CD4-positive, alpha-beta T cell treated with Interleukin-6 for 4 hours (primary cell): Measurements from ENCODE around the gene OR8J3.
"Not testable (repeated sequence)": the region's sequence is repeated elsewhere in the genome, so short reads cannot be mapped to it uniquely, and the experiment has no call there.

ENCODE experiments used
- DNase-seq: peaks from one replicate; pipeline ENCODE4 v3.0.0-alpha.2; 2020; ENCODE audit warnings: mixed read lengths

Gene OR8J3, protein sequence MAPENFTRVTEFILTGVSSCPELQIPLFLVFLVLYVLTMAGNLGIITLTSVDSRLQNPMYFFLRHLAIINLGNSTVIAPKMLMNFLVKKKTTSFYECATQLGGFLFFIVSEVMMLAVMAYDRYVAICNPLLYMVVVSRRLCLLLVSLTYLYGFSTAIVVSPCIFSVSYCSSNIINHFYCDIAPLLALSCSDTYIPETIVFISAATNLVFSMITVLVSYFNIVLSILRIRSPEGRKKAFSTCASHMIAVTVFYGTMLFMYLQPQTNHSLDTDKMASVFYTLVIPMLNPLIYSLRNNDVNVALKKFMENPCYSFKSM

DNA sequence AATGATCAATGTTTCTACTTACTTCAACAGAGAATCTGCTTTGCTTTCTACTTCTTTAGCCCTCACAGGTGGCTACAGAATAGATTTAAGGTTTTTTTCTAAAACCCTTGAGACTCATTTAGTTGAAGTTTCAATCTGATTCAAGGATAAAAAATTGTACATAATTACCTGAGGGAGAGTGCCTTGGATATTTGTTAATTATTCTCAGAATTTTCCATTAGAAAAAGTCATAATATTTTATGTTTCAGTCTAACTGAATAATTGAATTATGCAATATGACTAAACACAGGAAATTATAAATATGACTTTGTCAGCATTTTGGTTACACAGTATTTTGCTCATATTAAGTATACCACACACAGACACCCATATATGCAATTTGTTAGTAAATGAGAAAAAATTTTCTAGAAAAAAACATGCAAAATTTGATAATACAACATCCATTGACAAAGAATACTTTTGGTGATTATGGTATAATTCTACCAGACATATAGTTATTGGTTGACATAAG is at the start of gene OR8J3:
TSS of gene OR8J3 (minus strand) at position 51 of the 511 bp plus-strand sequence. CDS start 2,483 bp downstream, outside the sequence.
- DNase-seq, result no peak

DNA sequence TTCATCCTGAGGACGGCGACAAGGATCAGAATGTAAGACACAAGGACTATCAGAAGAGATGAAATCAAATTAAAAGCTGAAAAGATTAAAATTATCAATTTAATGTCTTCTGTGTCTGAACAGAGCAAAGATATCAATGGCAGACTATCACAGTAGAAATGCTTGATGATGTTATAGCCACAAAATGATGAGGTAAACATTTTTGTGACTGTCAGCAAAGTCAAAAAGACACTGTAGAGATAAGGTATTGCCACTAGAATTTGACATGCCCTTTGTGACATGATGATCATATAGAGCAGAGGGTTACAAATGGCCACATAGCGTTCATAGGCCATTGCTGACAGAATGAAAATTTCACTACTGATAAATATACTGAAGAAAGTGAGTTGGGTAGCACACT is 48.6 kb upstream of the OR8J3 start:
- DNase-seq, result no peak

DNA sequence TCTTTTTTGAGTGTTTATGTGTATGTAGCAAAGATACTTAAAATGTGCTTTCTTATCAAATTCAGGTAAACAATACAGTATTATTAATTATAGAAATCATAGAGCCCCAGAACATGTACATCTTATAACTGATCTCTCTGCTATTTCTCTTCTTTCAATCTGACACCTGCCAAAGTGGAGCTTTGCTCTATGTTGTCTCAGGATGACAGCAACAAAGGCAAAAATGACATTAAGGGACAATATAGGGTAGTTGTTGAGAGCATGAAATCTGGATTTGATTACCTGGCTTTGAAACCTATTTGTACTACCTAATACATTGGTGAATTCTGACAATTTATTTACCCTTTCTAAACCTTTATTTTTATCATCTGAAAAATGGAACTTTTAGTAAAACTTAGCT is 43.5 kb upstream of the OR8J3 start:
- DNase-seq, result no peak

DNA sequence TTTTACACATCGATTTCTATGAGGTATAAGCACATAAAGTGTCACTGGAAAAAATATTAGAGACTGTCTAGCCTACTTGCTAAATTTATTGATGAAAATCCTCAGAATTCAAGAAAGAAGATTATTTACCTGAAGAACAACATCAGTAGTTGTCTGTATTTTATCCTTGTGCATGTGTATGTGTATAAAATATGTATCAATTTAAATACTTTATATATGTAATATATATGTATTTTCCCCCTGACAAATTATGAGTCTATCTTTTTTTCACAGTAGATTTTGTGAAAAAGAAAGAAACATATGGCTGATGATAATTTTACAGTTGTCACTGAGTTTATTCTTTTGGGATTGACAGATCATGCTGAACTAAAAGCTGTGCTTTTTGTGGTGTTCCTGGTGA is 36.3 kb upstream of the OR8J3 start, which contains the start of gene OR5J2:
TSS of gene OR5J2 (plus strand) at position 301 of the 400 bp plus-strand sequence. CDS start at position 301, 0 bp downstream.
- DNase-seq, result no peak

DNA sequence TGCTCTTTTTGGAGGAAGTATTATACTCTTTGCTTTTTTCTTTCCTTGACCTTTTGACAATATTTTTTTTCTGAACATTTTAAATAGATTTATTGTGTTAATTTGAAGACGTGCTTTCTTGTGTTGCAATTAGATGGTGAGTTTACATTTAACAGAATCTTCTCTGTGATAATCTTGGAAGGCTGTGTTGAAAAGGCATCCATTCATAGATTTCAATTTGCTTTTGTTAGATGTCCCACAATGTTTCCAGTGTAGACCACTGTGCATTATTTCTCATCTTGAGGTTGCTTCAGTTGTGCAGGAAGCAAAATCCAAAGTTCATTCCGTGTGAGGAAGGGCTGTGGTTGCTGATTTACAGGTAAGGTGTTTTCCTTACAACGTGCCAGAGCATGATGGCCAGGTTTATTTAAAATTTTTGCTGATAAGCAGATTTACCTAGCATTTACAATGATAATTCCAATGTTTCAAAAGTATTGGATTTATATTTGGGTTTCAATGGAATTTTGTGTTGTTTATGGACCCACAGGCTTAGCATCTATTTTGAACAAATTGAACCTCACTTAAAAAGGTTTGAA is 32.3 kb upstream of the OR8J3 start:
- DNase-seq, result no peak

DNA sequence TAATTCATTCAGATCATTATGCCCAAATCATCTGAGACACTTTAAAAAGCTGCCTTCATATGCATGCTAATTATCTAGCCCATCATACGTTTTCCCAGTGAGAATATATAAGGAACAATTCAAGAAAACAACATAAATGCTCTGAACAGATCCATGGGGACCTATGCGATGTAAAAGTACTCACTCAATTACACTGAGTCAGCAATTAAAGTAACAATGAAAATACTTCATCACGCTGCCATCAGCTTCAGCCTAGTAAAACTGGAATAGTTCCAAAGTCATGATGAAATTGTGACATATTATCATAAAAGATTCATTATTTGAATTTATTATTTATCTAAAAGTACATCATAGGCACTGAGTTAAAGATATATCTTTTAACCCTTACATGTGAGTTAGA is 23.8 kb upstream of the OR8J3 start:
- DNase-seq, result no peak

DNA sequence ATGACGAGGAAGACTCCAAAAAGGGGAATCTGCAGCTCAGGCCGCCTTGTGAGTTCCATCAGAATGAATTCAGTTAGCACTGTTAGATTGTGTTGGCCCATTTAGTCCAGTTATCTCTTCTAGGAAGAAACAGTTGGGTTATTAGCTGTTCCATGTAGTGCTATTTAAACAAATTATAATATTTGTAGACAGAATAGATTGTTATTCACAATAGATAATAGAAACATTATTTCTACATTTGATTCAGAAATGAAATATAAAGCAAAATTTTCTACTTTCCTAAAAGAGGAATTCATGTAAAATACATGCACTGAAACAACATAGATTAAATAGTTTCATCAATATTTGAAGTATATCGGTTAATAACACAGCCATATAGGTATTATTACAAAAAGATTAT is 20.2 kb upstream of the OR8J3 start, which contains the start of gene OR8K5:
TSS of gene OR8K5 (minus strand) at position 101 of the 400 bp plus-strand sequence. CDS start at position 101, 0 bp downstream.
- DNase-seq, result no peak

DNA sequence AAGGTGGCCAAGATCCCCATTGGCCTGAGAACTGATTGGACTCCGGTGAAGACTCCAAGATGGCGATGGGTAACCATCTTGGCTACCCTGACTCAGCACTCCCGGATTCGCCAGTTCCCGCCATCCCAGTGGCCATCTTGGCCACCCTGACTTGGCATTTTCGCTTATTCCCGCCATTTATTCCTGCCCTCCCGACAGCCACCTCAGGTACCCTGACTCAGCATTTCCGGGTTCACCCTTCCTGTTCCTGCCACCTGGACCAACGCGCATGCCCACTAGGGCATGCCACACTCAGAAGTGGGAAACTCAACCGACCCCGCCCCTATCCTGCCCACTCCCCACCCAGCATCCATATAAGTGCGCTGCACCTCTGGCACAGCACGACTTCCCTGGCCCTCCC is 12.3 kb upstream of the OR8J3 start:
- no peak for DNase-seq

DNA sequence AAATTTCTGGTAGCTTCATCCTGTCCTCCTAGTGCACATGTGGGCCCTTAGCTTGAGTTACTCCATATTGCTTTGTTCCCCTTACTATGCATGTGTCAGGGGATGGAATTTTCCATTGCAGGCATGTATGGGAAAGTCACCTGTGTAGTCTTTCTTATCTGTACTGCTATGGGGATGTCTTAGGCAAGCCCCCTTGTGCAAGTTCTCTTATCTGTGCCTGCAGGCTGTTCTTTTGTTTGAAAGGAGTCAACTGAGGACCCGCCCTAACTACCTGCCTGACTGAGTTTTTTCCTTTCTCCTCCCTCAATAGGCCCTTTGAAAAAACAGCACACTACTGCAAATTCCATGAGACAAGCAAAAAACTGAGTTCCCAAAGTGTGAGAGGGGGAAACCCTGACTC is 11.4 kb upstream of the OR8J3 start:
- DNase-seq, result no peak

DNA sequence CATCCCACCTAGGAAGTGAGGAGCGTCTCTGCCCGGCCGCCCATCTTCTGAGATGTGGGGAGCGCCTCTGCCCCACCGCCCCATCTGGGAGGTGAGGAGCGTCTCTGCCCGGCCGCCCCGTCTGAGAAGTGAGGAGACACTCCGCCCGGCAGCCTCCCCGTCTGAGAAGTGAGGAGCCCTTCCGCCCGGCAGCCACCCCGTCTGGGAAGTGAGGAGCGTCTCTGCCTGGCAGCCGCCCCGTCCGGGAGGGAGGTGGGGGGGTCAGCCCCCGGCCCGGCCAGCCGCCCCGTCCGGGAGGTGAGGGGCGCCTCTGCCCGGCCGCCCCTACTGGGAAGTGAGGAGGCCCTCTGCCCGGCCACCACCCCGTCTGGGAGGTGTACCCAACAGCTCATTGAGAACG is 3.7 kb upstream of the OR8J3 start:
- DNase-seq, result not testable (repeated sequence)

DNA sequence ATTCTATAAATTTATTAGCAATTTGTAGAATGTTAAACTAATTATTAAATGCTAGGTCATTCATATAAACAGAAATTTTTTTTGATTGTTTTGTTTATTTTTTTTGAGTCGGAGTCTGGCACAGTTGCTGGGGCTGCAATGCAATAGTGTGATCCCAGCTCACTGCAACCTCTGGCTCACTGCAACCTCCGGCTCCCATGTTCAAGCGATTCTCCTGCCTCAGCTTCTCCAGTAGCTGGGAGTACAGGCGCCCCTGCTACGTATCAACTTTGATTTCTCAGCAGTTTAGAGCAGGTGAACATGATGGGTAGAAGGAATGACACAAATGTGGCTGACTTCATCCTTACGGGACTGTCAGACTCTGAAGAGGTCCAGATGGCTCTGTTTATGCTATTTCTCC is 17.9 kb downstream of the OR8J3 start, which contains the start of gene OR8H3:
TSS of gene OR8H3 (plus strand) at position 301 of the 400 bp plus-strand sequence. CDS start at position 301, 0 bp downstream.
- DNase-seq, result no peak

DNA sequence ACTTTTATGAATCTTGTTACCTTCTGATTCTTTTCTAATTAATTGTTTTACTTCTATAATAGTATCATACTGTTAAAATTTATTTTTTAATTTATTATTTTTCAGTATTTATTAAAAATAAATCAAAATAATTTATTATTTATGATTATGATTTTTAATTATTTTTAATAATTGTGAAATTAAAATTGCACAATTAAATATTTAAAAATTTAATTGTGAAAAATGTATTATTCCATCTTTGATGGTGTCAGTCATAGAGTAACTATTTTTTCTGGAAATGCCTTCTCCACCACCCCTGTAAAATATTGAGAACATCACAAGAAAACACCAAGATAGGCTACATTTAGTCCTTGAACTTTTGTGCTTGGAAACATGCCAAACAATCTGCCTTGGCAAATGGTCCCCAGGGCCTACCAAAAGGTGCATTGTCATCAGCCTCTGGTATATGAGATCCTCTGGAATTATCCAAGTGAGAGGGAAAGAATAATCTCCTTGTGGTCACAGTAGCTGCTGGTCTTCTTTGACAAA is 36.7 kb downstream of the OR8J3 start, which contains the start of gene OR8H2:
TSS of gene OR8H2 (plus strand) at position 478 of the 528 bp plus-strand sequence. CDS start 1,356 bp downstream, outside the sequence.
- DNase-seq, result no peak

DNA sequence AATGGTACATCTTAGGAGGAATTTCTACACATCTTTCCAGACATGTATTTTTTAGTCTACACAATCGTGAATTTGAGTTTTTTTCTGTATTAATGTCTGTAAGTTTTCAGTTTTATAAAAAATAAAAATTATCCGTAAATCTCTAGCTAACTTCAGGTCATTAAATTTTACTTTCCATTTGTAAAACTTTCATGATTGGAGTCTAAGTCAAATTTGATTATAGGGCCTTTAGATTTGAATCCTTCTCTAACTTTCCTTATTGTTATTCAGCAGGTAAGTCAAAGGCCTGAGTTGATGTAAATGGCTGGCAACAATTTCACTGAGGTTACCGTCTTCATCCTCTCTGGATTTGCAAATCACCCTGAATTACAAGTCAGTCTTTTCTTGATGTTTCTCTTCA is 47.0 kb downstream of the OR8J3 start, which contains the start of gene OR8I2:
TSS of gene OR8I2 (plus strand) at position 301 of the 400 bp plus-strand sequence. CDS start at position 301, 0 bp downstream.
- no peak for DNase-seq

DNA sequence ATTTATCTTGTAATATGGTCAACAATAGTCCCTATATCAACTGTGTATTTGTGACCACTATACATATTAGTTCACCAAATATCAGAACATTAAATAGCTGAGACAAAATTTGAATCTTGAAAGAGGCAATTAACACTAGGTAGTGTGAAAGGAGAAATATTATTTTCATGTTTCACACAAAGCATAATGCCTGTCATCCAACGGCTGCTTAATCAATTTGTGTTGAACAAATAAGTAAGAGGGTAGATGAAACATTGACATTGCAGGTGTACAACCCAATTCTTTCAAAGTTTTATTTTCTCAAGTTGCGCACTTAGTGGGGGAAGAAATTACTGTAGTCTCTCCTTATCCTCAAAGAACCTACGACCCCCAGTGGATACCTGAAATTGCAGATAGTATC is 50.3 kb downstream of the OR8J3 start:
- no peak for DNase-seq
